Renal cortex interstitium (tissue), 11 donors: ENCODE results near the gene STEEP1. TPM values are rescaled to one million over a fixed set of nuclear protein-coding genes. Genes with fewer than 3 reads are reported as not detected.
"Not testable (repeated sequence)": the region's sequence is repeated elsewhere in the genome, so short reads cannot be mapped to it uniquely, and the experiment has no call there.

ENCODE experiments used
- DNase-seq, 11 donors: peaks; one replicate each; pipeline ENCODE4 v3.0.0-alpha.2; 2013; ENCODE audit warnings: low read depth in 9 of 11, low spot score in 4 of 11; ENCODE audit errors: extremely low read depth in 1 of 11
- polyA plus RNA-seq, 3 donors: library from polyadenylated mRNA; unstranded; fragments of 120-200 nt; gene quantifications; one replicate each; pipeline ENCODE4 v1.2.1, GENCODE V29; 2013; ENCODE audit not compliant: insufficient read length in 3 of 3

The STEEP1 gene
- polyA plus RNA-seq, 3 donors, result 31.0 to 33.7 (median 32.3) TPM

DNA sequence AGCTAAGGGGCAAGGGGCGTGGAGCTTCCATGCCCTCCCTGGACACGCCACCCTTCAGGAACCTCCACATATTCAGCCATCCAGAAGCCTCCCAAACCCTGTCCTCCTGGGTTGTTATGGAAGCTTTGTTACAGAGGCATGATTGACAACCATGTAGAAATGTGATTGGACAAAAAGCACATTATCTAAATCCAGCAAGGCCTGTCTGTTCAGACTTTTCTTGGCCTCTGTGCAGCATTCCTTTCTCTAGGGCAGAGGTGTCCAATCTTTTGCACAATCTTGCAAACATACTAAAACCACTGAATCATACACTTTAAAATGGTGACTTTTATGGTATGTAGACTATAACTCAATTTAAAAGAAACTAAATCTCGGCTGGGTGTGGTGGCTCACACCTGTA is 12.7 kb downstream of the STEEP1 start:
- DNase-seq, result no peak

GRCh38 chrX:119549327-119550016 is 15.7 kb downstream of the STEEP1 start:
- no peak for DNase-seq

- DNase-seq, result no peak
These were observed 24.0 kb downstream of the STEEP1 start for GRCh38 chrX:119541188-119541587.

- DNase-seq, result no peak
These were observed 25.3 kb downstream of the STEEP1 start for GRCh38 chrX:119539872-119540271.

DNA sequence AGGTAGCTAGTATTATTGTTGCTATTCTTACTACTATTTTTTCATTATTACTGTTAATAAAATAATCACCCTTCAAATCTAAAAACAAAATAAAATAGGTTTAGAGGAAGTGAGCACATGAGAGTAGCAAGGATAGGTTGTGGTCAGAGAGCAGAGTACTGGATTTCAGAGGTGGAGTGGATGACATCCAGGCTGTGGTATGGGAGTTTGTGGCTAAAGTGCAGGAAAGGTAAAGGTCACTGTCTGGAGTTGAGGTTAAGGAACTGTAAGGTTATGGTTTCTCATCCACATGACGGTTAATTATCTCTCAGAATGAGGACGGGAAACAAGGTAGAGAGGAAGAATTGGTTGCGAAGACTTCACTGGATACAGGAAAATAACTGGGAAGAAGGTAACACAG is 27.7 kb downstream of the STEEP1 start:
- DNase-seq, result no peak

GRCh38 chrX:119529345-119530276 is 35.6 kb downstream of the STEEP1 start:
- DNase-seq, result peak in 1 of 11 donors; percentile 2

- DNase-seq, result no peak
These were observed 41.5 kb downstream of the STEEP1 start for GRCh38 chrX:119523664-119524184.

- no peak for DNase-seq
These were observed 44.0 kb downstream of the STEEP1 start for GRCh38 chrX:119521246-119521645.

GRCh38 chrX:119518371-119518770 is 46.8 kb downstream of the STEEP1 start:
- DNase-seq, result no peak

- peak in 8 of 11 donors; percentile 20 to 46 (median 36) for DNase-seq
These were observed 49.0 kb downstream of the STEEP1 start for GRCh38 chrX:119516157-119516702.

- peak in 9 of 11 donors; percentile 13 to 29 (median 20) for DNase-seq
These were observed 52.9 kb downstream of the STEEP1 start for GRCh38 chrX:119512146-119512800.

DNA sequence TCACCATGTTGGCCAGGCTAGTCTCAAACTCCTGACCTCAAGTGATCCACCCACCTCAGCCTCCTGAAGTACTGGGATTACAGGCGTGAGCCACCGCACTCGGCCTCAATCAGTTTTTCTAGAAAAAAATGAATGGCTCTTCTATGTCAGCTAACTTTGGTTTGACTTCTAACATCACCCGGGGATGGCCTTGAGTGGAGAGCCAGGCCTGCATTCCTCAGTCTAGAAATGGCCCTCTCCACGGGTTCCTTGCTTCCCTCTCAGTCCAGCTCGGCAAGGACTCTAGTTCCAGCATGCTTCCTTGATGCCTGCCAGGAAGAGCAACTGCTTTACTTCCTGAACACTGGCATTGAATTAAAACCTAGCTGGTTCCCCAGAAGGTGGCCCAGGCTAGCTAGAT is 58.0 kb downstream of the STEEP1 start:
- DNase-seq, result no peak

DNA sequence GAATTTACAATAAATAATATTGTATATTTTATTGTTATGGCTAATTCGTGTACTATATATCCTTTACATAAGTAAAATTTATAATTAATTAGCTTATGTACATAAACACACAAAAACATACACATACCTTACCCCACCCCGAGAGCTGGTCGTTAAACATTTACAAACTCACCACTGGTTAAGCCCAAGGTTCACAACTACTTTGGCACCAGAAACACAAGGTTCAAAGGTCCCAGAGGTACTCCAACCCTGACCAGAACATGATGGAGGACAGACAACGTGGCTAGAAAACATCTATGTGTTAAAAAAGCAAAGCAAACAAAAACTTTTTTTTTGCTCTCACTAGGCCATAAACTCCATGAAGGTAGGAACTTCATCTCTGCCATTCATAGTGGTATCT is 59.3 kb downstream of the STEEP1 start:
- peak in 1 of 11 donors; percentile 8 for DNase-seq

GRCh38 chrX:119505145-119505544 is 60.1 kb downstream of the STEEP1 start:
- DNase-seq, result not testable (repeated sequence)

DNA sequence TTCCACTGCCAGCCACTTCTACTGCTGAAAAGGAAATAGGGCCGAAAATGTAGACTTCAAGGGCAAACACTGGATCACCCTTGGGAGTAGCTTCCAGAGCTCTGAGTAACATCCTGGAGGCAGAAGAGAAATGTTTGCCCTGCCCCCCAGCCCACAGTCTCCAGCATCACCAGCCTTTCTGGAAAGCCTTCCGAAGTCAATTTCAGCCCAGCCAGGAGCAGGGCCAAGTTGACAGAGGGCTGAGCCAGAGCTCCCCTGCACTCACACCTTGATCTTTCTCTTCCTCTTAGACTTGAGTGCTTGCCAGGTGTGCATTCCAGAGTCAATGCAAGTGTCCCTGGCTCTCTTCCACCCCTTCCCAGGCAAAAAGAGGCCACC is 61.7 kb downstream of the STEEP1 start:
- no peak for DNase-seq

DNA sequence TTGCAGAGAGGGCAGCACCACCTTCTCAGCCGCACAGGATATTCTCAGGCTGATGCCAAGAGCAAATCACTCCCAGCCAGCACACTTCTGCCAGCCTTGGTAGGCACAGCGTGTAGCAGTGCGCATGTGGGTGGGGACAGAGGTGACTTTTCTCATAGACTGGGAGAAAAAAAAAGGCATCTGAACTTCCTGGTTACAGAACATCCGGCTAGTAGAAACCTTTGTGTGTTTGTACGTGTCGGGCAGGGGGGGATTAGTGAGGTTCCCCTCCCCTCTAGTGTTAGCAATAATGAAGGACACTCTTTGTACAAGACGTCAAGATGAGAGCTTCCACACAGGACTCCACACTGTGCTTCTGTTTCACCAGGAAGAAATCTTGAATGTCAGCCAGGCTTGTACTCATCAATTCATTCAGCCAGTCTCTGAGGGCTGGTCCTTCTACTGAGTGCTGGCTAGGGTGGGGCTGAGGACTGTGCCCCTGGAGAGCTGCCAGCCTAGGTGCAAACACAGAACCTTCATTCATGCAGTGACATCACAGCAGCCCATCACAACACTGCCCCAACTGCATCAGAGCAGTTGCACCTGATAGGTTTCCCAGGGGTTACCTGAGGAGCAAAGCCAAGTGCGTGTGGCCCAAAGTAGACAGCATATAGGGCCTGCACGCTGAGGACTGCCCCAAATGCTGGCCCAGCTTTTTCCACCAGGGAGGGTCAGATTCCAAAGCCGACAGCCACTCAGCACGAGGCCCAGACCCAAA is 62.3 kb downstream of the STEEP1 start:
- DNase-seq, result no peak

- no peak for DNase-seq
These were observed 63.6 kb downstream of the STEEP1 start for GRCh38 chrX:119501511-119502148.
